ENCODE results near the gene GLIS1.

- no peak for TF ChIP-seq EZH2 (IDR thresholded peaks at IDR 0.05; ENCODE audit: low read depth, low read length, severe bottlenecking)
- TF ChIP-seq CTCF (IDR thresholded peaks at IDR 0.05; ENCODE audit: control extremely low read depth in 1 of 3, insufficient read depth in 1 of 3, low read depth in 1 of 3, low read length in 3 of 3) = no peak
- no peak for TF ChIP-seq POLR2A (IDR thresholded peaks at IDR 0.05; ENCODE audit: control extremely low read depth in 1 of 2, low read depth in 2 of 2, low read length in 2 of 2)
Measured at GRCh38 chr1:53540604-53541262, 198.2 kb downstream of the GLIS1 start.

Measured in H1 (cell line).